GM12874 (cell line): Measurements from ENCODE around the gene JUNB.

Source experiments
- TF ChIP-seq, protein P1 (sequence below): IDR thresholded peaks from 2 replicates; pipeline ENCODE4 v1.5.1; 2011; ENCODE audit warnings: low read depth, mild to moderate bottlenecking, control low read depth, low read length, moderate library complexity; ENCODE audit not compliant: insufficient read depth

The JUNB gene

GRCh38 chr19:12804051-12804450, 12.8 kb downstream of the JUNB start:
- TF ChIP-seq, protein P1, sequence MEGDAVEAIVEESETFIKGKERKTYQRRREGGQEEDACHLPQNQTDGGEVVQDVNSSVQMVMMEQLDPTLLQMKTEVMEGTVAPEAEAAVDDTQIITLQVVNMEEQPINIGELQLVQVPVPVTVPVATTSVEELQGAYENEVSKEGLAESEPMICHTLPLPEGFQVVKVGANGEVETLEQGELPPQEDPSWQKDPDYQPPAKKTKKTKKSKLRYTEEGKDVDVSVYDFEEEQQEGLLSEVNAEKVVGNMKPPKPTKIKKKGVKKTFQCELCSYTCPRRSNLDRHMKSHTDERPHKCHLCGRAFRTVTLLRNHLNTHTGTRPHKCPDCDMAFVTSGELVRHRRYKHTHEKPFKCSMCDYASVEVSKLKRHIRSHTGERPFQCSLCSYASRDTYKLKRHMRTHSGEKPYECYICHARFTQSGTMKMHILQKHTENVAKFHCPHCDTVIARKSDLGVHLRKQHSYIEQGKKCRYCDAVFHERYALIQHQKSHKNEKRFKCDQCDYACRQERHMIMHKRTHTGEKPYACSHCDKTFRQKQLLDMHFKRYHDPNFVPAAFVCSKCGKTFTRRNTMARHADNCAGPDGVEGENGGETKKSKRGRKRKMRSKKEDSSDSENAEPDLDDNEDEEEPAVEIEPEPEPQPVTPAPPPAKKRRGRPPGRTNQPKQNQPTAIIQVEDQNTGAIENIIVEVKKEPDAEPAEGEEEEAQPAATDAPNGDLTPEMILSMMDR = no peak

DNA sequence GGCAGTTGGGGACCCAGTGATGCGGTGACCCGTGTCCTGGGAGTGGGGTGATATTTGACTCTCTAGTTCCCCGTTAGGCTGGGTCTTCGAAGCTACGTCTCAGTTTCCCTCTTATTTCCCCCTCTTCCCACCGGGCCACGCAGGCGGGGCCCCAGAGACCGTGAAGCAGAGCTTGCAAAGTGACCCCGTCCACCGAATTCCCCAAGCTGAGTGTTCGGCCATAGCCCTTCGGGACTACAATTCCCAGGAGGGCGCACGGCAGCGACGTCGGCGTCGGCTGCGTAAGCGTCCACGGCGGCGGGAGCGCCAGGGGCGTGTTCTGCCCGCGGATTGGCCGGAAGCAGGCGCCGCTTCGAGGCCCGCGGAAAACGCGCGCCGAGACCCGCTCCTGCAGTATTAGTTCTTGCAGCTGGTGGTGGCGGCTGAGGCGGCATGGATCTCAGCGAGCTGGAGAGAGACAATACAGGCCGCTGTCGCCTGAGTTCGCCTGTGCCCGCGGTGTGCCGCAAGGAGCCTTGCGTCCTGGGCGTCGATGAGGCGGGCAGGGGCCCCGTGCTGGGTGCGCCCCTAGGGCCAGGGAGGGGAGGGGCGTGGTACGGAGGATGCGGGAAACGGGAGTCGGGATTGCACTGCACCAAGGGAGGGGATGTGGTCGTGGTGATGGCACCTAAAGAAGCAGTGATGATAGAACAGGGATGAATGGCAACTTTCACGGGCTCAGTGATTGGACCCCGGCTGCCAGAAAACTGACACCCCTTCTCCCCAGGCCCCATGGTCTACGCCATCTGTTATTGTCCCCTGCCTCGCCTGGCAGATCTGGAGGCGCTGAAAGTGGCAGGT, 15.2 kb downstream of the JUNB start, which contains the start of gene RNASEH2A:
Gene RNASEH2A (plus strand): TSS at position 343 of the 840 bp plus-strand sequence. CDS start 90 bp downstream, at position 433.
- TF ChIP-seq, protein P1 = no peak

DNA sequence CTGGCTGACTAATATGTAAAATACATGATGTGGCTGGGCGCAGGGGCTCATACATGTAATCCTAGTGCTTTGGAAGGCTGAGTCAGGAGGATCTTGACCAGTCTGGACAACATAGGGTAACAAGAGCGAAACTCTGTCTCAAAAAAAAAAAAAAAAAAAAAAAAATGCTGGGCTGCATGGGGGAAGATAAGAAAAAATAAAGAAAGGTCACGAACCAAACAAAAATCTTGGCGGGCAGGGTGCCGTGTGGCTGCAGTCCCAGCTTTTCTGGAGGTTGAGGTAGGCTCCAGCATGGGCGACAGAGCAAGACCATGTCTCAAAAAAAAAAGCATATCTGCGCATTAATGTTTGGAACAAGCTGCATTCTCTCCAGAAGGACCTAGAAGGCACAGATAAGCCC, 23.8 kb downstream of the JUNB start:
- TF ChIP-seq, protein P1 = no peak

- TF ChIP-seq, protein P1 = no peak
These were observed 30.5 kb downstream of the JUNB start for GRCh38 chr19:12821761-12822160.

DNA sequence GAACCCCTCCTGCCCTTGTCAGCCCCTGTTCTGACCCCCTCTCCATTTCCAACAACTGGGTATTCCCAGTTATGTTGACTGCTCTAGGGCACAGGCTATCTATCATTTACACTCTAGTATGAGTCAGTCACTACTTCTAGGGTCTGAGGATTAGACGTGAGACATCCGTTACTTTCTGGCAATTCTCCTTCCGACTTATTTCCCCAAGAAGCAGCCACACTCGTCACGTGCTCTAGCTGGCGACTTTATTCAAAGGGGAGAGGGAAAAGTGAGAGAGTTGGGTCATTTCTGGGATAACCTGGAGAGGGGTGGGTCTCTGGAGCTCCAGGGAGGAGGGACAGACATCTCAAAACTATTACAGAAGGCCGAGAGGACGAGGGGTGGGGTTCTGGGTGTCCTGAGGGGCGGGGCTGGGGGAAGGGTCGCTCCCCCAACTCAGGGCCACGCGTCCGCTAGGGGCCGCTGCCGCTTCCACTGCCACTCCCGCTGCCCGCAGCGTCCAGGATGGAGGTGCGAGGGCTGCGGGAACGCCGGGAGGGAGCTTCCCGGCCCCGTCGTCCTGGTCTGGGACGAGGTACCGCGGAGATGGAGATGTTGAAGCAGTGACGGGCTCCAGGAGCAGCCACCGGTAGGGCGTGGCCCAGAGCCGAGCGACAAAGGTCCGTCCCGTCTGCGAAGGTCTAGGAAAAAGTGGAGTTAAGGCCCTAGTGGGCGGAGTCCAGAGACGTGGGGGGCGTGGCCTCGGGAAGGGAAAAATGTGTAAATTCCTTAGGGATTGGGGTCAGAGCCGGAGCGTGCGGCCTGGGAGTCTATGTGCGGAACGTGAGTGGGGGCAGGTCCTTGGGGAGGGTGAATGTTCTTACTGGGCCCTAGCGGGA, 34.2 kb downstream of the JUNB start:
- TF ChIP-seq, protein P1 = peak; percentile 41

DNA sequence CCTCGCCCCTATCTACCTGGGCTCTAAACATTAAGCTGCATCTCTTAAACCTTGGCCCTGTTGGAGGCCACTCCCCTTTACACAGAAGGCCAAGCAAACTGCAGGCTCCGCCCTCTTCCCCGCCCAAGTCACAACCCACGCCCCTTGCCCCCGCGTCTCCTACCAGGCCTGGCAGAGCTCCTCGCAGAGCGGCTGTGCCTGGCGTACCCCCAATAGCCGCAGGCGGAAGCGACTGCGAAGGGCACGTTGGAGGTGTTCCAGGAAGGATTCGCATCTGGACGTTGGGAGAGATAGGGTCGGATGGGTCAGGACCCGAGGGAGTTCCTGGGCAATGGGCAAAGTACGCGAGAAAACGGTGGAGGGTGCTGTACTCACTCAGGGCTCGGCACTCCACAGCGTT, 37.2 kb downstream of the JUNB start:
- TF ChIP-seq, protein P1 = no peak

GRCh38 chr19:12833418-12833737, 42.1 kb downstream of the JUNB start:
- TF ChIP-seq, protein P1 = no peak
